Fibroblast of lung (primary cell): ENCODE measurements around the gene NLRC5. TPM values are rescaled to one million over a fixed set of nuclear protein-coding genes. Genes with fewer than 3 reads are reported as not detected.

Experiments used
- DNase-seq, 2 donors: peaks; one replicate each; pipeline versions ENCODE4 v3.0.0 to v3.0.0-alpha.2; 2010; ENCODE audit warnings: low read depth in 2 of 2
- H2AFZ ChIP-seq: 2 replicates; pipeline ENCODE4 v1.5.1; 2012; ENCODE audit warnings: low read length, control low read depth, inconsistent platforms
- H3K27ac ChIP-seq: 2 replicates; pipeline ENCODE4 v1.5.1; 2011; ENCODE audit warnings: low read length, control low read depth; ENCODE audit not compliant: insufficient read depth
- H3K27me3 ChIP-seq: 2 replicates; pipeline ENCODE4 v1.5.1; 2011; ENCODE audit warnings: mild to moderate bottlenecking, low read length; ENCODE audit not compliant: control insufficient read depth, insufficient read depth
- H3K36me3 ChIP-seq: 2 replicates; pipeline ENCODE4 v1.5.1; 2011; ENCODE audit warnings: low read length; ENCODE audit not compliant: control insufficient read depth, insufficient read depth
- H3K4me1 ChIP-seq: 2 replicates; pipeline ENCODE4 v1.5.1; 2011; ENCODE audit warnings: low read length; ENCODE audit not compliant: control insufficient read depth, insufficient read depth; ENCODE audit errors: extremely low read depth
- H3K4me2 ChIP-seq: 2 replicates; pipeline ENCODE4 v1.5.1; 2011; ENCODE audit warnings: low read length, control low read depth; ENCODE audit not compliant: insufficient read depth; ENCODE audit errors: extremely low read depth
- H3K4me3 ChIP-seq, 4 experiments: fragments of 200-600 bp in 1 of 4; sonication (generic) in 1 of 4; replicated peaks in 1 of 4; 2 replicates each; pipeline ENCODE4 v1.5.1; 2011 to 2016; ENCODE audit warnings: low read length in 4 of 4, low read depth in 3 of 4, mild to moderate bottlenecking in 3 of 4, control low read depth in 2 of 4, inconsistent platforms in 1 of 4, mixed read lengths in 1 of 4; ENCODE audit not compliant: insufficient read depth in 1 of 4; ENCODE audit errors: control extremely low read depth in 1 of 4
- H3K79me2 ChIP-seq: 2 replicates; pipeline ENCODE4 v1.5.1; 2012; ENCODE audit warnings: mild to moderate bottlenecking, low read length, inconsistent platforms; ENCODE audit not compliant: control insufficient read depth, insufficient read depth
- H3K9ac ChIP-seq: 2 replicates; pipeline ENCODE4 v1.5.1; 2011; ENCODE audit warnings: mild to moderate bottlenecking, low read length, control low read depth; ENCODE audit not compliant: insufficient read depth
- H3K9me3 ChIP-seq: 2 replicates; pipeline ENCODE4 v1.5.1; 2012; ENCODE audit warnings: low read depth, low read length; ENCODE audit not compliant: control insufficient read depth, insufficient read depth
- H4K20me1 ChIP-seq: 2 replicates; pipeline ENCODE4 v1.5.1; 2011; ENCODE audit warnings: low read length; ENCODE audit not compliant: control insufficient read depth, insufficient read depth; ENCODE audit errors: extremely low read depth
- EZH2 ChIP-seq: IDR thresholded peaks from 2 replicates; pipeline ENCODE4 v1.5.1; 2012; ENCODE audit warnings: low read length, control low read depth, mild to moderate bottlenecking; ENCODE audit errors: missing control alignments
- polyA plus RNA-seq, 2 donors: library from polyadenylated mRNA; depleted of rRNA in 1 of 2; stranded (reverse) in 1 of 2; unstranded in 1 of 2; fragments of >200 nt; gene quantifications; 2 replicates each; pipeline ENCODE4 v1.2.1, GENCODE V29; 2011 to 2012; ENCODE audit warnings: missing spikeins in 1 of 2
- total RNA-seq: library from RNA; depleted of rRNA; stranded (reverse); fragments of >200 nt; gene quantifications from 2 replicates; pipeline ENCODE4 v1.2.1, GENCODE V29; 2014
- TF ChIP-seq, protein P1 (sequence below), 2 donors: IDR thresholded peaks in 1 of 2; conservative IDR thresholded peaks in 1 of 2; 1 replicate in 1 of 2; 2 replicates in 1 of 2; pipeline ENCODE4 v1.5.1; 2011 to 2012; ENCODE audit warnings: low read length in 2 of 2, control low read depth in 1 of 2, inconsistent platforms in 1 of 2, low read depth in 1 of 2, mild to moderate bottlenecking in 1 of 2

NLRC5 gene
- total and polyA plus RNA-seq, 2 donors (not counting 1 experiment from before 2014, with no cell fraction given) = 22.2 to 43.6 TPM

DNA sequence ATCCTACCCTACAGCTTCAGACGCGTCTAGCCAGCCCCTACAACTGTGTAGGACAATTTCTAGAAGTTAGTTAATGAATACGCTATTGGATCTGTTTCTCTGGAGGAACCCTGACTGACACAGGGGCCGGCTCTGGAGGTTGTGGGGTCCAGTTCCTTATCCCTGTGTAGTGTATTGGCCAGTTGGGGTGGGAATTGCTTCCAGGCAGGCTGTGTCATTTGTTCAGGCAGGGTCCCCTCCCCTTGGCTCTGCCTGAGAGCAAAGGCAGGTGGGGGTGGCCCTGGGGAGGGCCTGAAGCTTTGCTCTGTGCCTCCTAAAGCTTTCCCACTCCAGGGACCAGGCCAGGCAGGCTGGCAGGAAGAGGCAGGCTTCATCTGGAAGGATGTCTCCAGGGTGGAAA lies 39.3 kb upstream of the NLRC5 start:
- Histone ChIP-seq H3K36me3 (peaks cover 3% of the 10 kb centered on the region), H3K27ac (no peak overlapping the region), H3K79me2 (no peaks in the 10 kb centered on the region), H4K20me1 (no peaks in the 10 kb centered on the region), H3K9me3 (no peaks in the 10 kb centered on the region), H2AFZ (no peak overlapping the region), H3K27me3 (no peaks in the 10 kb centered on the region), H3K9ac (no peak overlapping the region), H3K4me3 (no peak overlapping the region), H3K4me1 (peaks cover under 1% of the 10 kb centered on the region), H3K4me2 (no peak overlapping the region)
- TF ChIP-seq EZH2 = no peak
- TF ChIP-seq, protein P1, sequence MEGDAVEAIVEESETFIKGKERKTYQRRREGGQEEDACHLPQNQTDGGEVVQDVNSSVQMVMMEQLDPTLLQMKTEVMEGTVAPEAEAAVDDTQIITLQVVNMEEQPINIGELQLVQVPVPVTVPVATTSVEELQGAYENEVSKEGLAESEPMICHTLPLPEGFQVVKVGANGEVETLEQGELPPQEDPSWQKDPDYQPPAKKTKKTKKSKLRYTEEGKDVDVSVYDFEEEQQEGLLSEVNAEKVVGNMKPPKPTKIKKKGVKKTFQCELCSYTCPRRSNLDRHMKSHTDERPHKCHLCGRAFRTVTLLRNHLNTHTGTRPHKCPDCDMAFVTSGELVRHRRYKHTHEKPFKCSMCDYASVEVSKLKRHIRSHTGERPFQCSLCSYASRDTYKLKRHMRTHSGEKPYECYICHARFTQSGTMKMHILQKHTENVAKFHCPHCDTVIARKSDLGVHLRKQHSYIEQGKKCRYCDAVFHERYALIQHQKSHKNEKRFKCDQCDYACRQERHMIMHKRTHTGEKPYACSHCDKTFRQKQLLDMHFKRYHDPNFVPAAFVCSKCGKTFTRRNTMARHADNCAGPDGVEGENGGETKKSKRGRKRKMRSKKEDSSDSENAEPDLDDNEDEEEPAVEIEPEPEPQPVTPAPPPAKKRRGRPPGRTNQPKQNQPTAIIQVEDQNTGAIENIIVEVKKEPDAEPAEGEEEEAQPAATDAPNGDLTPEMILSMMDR (conservative IDR thresholded peaks at IDR 0.05 in 1 of 2, IDR thresholded peaks at IDR 0.05 in 1 of 2; ENCODE audit: low read depth in 1 of 2, low read length in 2 of 2) = no peak
- DNase-seq = no peak

- H3K4me2 ChIP-seq = no peak overlapping the region
- no peak overlapping the region for H3K4me3 ChIP-seq
- H3K9me3 ChIP-seq = no peaks in the 10 kb centered on the region
- no peaks in the 10 kb centered on the region for H3K27me3 ChIP-seq
- no peaks in the 10 kb centered on the region for H3K79me2 ChIP-seq
- TF ChIP-seq, protein P1 (conservative IDR thresholded peaks at IDR 0.05 in 1 of 2, IDR thresholded peaks at IDR 0.05 in 1 of 2; ENCODE audit: low read depth in 1 of 2, low read length in 2 of 2) = no peak
- no peak for TF ChIP-seq EZH2
- no peaks in the 10 kb centered on the region for H4K20me1 ChIP-seq
- no peak overlapping the region for H3K27ac ChIP-seq
- no peak overlapping the region for H2AFZ ChIP-seq
- no peak overlapping the region for H3K9ac ChIP-seq
- DNase-seq = no peak
- peaks cover under 1% of the 10 kb centered on the region for H3K36me3 ChIP-seq
- H3K4me1 ChIP-seq = no peaks in the 10 kb centered on the region
Observed at GRCh38 chr16:56950455-56950854, 38.9 kb upstream of the NLRC5 start.

DNA sequence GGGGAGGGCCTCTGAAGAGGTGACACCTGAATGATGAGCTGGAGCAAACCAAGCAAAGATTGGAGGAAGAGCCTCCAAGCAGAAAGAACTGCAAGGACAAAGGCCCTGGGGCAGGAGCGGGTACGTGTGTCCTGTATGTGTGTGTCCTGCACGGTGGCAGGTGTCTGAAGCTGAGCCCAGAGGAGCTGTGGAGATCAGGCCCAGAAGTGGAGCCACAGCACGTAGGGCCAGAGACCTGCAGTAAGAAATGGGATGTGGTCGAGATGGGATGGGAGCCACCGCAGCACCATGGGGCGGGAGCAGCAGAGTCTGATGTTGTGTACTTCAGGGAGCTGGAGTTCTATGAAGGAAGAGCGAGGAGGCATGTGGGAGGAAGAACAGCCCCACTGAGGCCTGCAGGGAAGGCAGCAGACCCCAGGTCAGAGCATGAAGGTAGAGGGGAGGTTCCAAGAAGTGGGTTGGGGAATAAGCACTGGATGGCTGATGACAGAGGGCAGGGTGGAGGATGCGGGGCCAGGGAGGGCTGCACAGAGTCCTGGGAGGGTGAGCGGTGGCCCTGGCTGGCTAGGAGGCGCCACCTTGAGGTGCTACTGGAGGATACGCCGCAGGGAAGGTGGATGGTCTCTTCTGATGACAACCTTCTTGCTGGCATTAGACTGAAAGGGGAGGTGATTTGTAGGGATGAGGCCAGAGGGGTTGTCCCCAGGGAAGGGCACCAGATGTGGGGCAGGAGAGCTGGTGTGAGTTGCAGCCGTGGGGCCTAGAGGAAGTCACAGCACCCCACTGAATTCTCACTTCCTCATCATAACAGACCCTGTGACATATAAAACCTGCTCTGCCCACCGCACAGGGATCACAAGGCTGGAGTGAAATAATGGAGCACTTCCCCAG lies 38.2 kb upstream of the NLRC5 start:
- Histone ChIP-seq H3K4me3 (no peak overlapping the region), H3K36me3 (no peaks in the 10 kb centered on the region), H2AFZ (no peak overlapping the region), H3K4me2 (no peak overlapping the region), H3K27ac (no peak overlapping the region), H3K27me3 (no peaks in the 10 kb centered on the region), H3K79me2 (no peaks in the 10 kb centered on the region), H3K4me1 (no peaks in the 10 kb centered on the region), H4K20me1 (no peaks in the 10 kb centered on the region), H3K9ac (no peak overlapping the region), H3K9me3 (no peaks in the 10 kb centered on the region)
- TF ChIP-seq EZH2 = no peak
- TF ChIP-seq, protein P1 (conservative IDR thresholded peaks at IDR 0.05 in 1 of 2, IDR thresholded peaks at IDR 0.05 in 1 of 2; ENCODE audit: low read depth in 1 of 2, low read length in 2 of 2) = peak; percentile 54 to 77
- peak in 1 of 2 donors; percentile 32 for DNase-seq
